ENCODE results near the gene ZNF280B. TPM values are rescaled to one million over a fixed set of nuclear protein-coding genes. Genes with fewer than 3 reads are reported as not detected.

ZNF280B gene
- polyA plus RNA-seq, 1 donor from 2014 or later, result 0.98 TPM

- no peaks in the 10 kb centered on the region for H3K27me3 ChIP-seq (ENCODE audit: insufficient read depth, low read depth, low read length)
- no peak overlapping the region for H3K4me3 ChIP-seq (ENCODE audit: low read length)
- no peak overlapping the region for H3K4me2 ChIP-seq (ENCODE audit: low read length)
- no peak for TF ChIP-seq CTCF (IDR thresholded peaks at IDR 0.05; ENCODE audit: poor library complexity, severe bottlenecking)
- no peak for TF ChIP-seq EZH2 (IDR thresholded peaks at IDR 0.05; ENCODE audit: borderline replicate concordance, insufficient read depth, low read length, poor library complexity, severe bottlenecking)
- TF ChIP-seq EP300 (conservative IDR thresholded peaks at IDR 0.05; ENCODE audit: poor library complexity, severe bottlenecking), result no peak
- TF ChIP-seq RAD21 (conservative IDR thresholded peaks at IDR 0.05), result no peak
- no peak for TF ChIP-seq TAF1 (IDR thresholded peaks at IDR 0.05; ENCODE audit: low read depth)
- H3K27ac ChIP-seq (ENCODE audit: low read length), result no peak overlapping the region
- H3K36me3 ChIP-seq (ENCODE audit: insufficient read depth, low read length), result no peaks in the 10 kb centered on the region
- H3K9me2 ChIP-seq (ENCODE audit: insufficient read depth, low read length), result no peaks in the 10 kb centered on the region
- no peaks in the 10 kb centered on the region for H3K79me2 ChIP-seq (replicated peaks; ENCODE audit: insufficient read depth, low read length)
- no peaks in the 10 kb centered on the region for H3F3A ChIP-seq (ENCODE audit: insufficient read depth, low read length, poor library complexity, severe bottlenecking)
- no peak overlapping the region for H3K9ac ChIP-seq (ENCODE audit: low read length)
- no peaks in the 10 kb centered on the region for H3K9me3 ChIP-seq (ENCODE audit: low read length)
- H4K20me1 ChIP-seq (ENCODE audit: insufficient read depth), result no peaks in the 10 kb centered on the region
- no peak overlapping the region for H2AFZ ChIP-seq (ENCODE audit: low read depth, low read length)
Measured at GRCh38 chr22:22527312-22527711, 18.8 kb upstream of the ZNF280B start.

DNA sequence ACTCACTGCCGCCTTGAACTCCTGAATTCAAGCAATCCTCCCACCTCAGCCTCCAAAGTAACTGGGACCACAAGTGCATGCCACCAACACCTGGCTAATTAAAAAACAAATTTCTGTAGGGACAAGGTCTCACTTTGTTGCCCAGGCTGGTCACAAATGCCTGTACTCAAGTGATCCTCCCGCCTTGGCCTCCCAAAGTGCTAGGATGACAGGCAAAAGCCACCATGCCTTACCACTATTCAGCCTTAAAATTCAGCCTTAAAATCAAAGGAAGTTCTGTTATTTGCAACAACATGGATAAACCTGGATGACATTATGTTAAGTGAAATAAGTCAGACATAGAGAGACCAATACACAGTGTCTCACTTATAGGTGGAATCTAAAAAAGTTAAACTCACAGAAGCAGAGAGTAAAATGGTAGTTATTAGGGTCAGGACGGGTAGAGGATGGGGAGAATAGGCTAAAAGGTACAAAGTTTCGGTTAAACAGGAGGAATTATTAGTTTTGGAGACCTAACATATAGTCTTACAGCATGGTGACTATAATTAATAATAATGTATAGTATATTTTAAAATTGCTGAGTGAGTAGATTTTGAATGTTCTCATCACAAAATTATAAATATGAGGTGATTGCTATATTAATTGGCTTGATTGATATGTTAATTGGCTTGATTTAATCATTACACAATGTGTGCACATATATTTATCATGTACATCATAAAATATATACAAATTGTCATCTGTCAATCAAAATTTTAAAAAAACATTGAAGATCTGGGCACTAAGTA lies 17.8 kb upstream of the ZNF280B start:
- Histone ChIP-seq H2AFZ (ENCODE audit: low read depth, low read length) (no peak overlapping the region), H4K20me1 (ENCODE audit: insufficient read depth) (no peaks in the 10 kb centered on the region), H3K79me2 (replicated peaks; ENCODE audit: insufficient read depth, low read length) (no peaks in the 10 kb centered on the region), H3F3A (ENCODE audit: insufficient read depth, low read length, poor library complexity, severe bottlenecking) (no peaks in the 10 kb centered on the region), H3K27ac (ENCODE audit: low read length) (no peak overlapping the region), H3K9me3 (ENCODE audit: low read length) (no peaks in the 10 kb centered on the region), H3K27me3 (ENCODE audit: insufficient read depth, low read depth, low read length) (no peaks in the 10 kb centered on the region), H3K9ac (ENCODE audit: low read length) (no peak overlapping the region), H3K36me3 (ENCODE audit: insufficient read depth, low read length) (no peaks in the 10 kb centered on the region), H3K9me2 (ENCODE audit: insufficient read depth, low read length) (no peaks in the 10 kb centered on the region), H3K4me3 (ENCODE audit: low read length) (no peak overlapping the region), H3K4me2 (ENCODE audit: low read length) (no peak overlapping the region)
- TF ChIP-seq SMC3 (conservative IDR thresholded peaks at IDR 0.05; ENCODE audit: poor library complexity) (no peak), EP300 (conservative IDR thresholded peaks at IDR 0.05; ENCODE audit: poor library complexity, severe bottlenecking) (no peak), RAD21 (conservative IDR thresholded peaks at IDR 0.05) (no peak), TAF1 (IDR thresholded peaks at IDR 0.05; ENCODE audit: low read depth) (no peak), REST (IDR thresholded peaks at IDR 0.05; ENCODE audit: borderline replicate concordance) (no peak), CTCF (IDR thresholded peaks at IDR 0.05; ENCODE audit: poor library complexity, severe bottlenecking) (no peak), POLR2AphosphoS5 (IDR thresholded peaks at IDR 0.05) (no peak), EZH2 (IDR thresholded peaks at IDR 0.05; ENCODE audit: borderline replicate concordance, insufficient read depth, low read length, poor library complexity, severe bottlenecking) (no peak), MXI1 (conservative IDR thresholded peaks at IDR 0.05; ENCODE audit: poor library complexity, severe bottlenecking) (no peak)

Measured in neural cell (in vitro differentiated cells).